GM12878 (cell line): ENCODE results near the gene DEFB131B. TPM values are rescaled to one million over a fixed set of nuclear protein-coding genes. Genes with fewer than 3 reads are reported as not detected.

Experiments used
- ATAC-seq: fragments of 200-7000 bp; cut with Tn5 transposase; 3 replicates; pipeline ENCODE4 v1.9.1; 2020; ENCODE audit warnings: mild to moderate bottlenecking, moderate library complexity
- BruUV-seq: library from RNA; stranded (reverse); fragments of 400-500 nt; replicated peaks from 2 replicates; lab custom pipeline; 2021; lab: Mats Ljungman, UMichigan
- CTCF ChIA-PET: fragments of 300-600 bp; sonication (Branson Sonifier 250); formaldehyde crosslinking; extraction: SDS; loops from one replicate; lab custom pipeline; 2021; ENCODE audit warnings: inconsistent platforms; lab: Yijun Ruan, JAX
- POLR2A ChIA-PET: fragments of 350-600 bp; formaldehyde crosslinking; extraction: SDS; loops from one replicate; lab custom pipeline; 2021; ENCODE audit warnings: inconsistent platforms; lab: Charles Lee
- RAD21 ChIA-PET: fragments of 300-600 bp; sonication (Branson Sonifier 250); formaldehyde crosslinking; loops from one replicate; lab custom pipeline; 2023; ENCODE audit warnings: antibody characterized with exemption; ENCODE audit not compliant: unreplicated experiment; lab: Charles Lee
- SMC1A ChIA-PET: fragments of 300-600 bp; sonication (Branson Sonifier 250); formaldehyde crosslinking; loops from one replicate; lab custom pipeline; 2023; ENCODE audit not compliant: unreplicated experiment, uncharacterized antibody; lab: Charles Lee
- DNase-seq: peaks from one replicate; pipeline ENCODE4 v3.0.0-alpha.2; 2011; ENCODE audit warnings: low read depth, low spot score
- FAIRE-seq: peaks from 3 replicates; lab custom pipeline; 2011; peaks lifted over from hg19 to GRCh38; lab: Jason Lieb, UNC
- H2AFZ ChIP-seq: 2 replicates; pipeline ENCODE4 v1.6.0; 2011; ENCODE audit warnings: low read depth, low read length, control low read depth; ENCODE audit not compliant: control insufficient read depth
- H3K27ac ChIP-seq: 2 replicates; pipeline ENCODE4 v1.5.1; 2011; ENCODE audit warnings: control low read depth; ENCODE audit not compliant: control insufficient read depth, insufficient read depth
- H3K27me3 ChIP-seq, 2 experiments: replicated peaks in 1 of 2; 2 replicates each; pipeline versions ENCODE4 v1.6.0 to v1.6.1; 2011; ENCODE audit warnings: low read length in 1 of 2; ENCODE audit not compliant: control insufficient read depth in 2 of 2, insufficient read depth in 2 of 2
- H3K36me3 ChIP-seq, 2 experiments: 2 replicates each; pipeline ENCODE4 v1.5.1; 2011; ENCODE audit warnings: low read length in 1 of 2; ENCODE audit not compliant: control insufficient read depth in 2 of 2, insufficient read depth in 2 of 2
- H3K4me1 ChIP-seq: 2 replicates; pipeline ENCODE4 v1.6.1; 2011; ENCODE audit warnings: mild to moderate bottlenecking, low read length, moderate library complexity, mixed read lengths; ENCODE audit not compliant: control insufficient read depth, insufficient read depth
- H3K4me2 ChIP-seq: 2 replicates; pipeline ENCODE4 v1.6.0; 2011; ENCODE audit warnings: control low read depth; ENCODE audit not compliant: control insufficient read depth, insufficient read depth
- H3K4me3 ChIP-seq: fragments of 200-600 bp; sonication (generic); 2 replicates; pipeline ENCODE4 v1.5.1; 2016
- H3K79me2 ChIP-seq: 2 replicates; pipeline ENCODE4 v1.6.0; 2011; ENCODE audit warnings: low read length; ENCODE audit not compliant: control insufficient read depth, insufficient read depth
- H3K9ac ChIP-seq: 2 replicates; pipeline ENCODE4 v1.8.0; 2011; ENCODE audit warnings: low read length, control low read depth, mixed read lengths; ENCODE audit not compliant: control insufficient read depth, insufficient read depth
- H3K9me3 ChIP-seq: replicated peaks from 3 replicates; pipeline ENCODE4 v1.5.1; 2011; ENCODE audit warnings: mild to moderate bottlenecking, low read length; ENCODE audit not compliant: control insufficient read depth, insufficient read depth
- H4K20me1 ChIP-seq: 2 replicates; pipeline ENCODE4 v1.6.0; 2011; ENCODE audit not compliant: control insufficient read depth, insufficient read depth
- BACH1 ChIP-seq: fragments of 450-650 bp; IDR thresholded peaks from 2 replicates; pipeline ENCODE4 v1.6.1; 2017; ENCODE audit warnings: mild to moderate bottlenecking, borderline replicate concordance
- DPF2 ChIP-seq: fragments of 450-650 bp; IDR thresholded peaks from 2 replicates; pipeline ENCODE4 v1.6.1; 2017; ENCODE audit warnings: mild to moderate bottlenecking
- ESRRA ChIP-seq: IDR thresholded peaks from 2 replicates; pipeline ENCODE4 v1.6.1; 2012; ENCODE audit warnings: mild to moderate bottlenecking, low read length, improper control_type of control experiment
- FOS ChIP-seq: IDR thresholded peaks from 3 replicates; pipeline ENCODE4 v1.6.1; 2011; ENCODE audit warnings: borderline replicate concordance; ENCODE audit not compliant: insufficient read length; ENCODE audit errors: extremely low read depth
- FOXK2 ChIP-seq: fragments of 450-650 bp; IDR thresholded peaks from 2 replicates; pipeline ENCODE4 v1.6.1; 2017; ENCODE audit warnings: mild to moderate bottlenecking, moderate library complexity
- HDGF ChIP-seq: fragments of 450-650 bp; IDR thresholded peaks from 2 replicates; pipeline ENCODE4 v1.6.1; 2016; ENCODE audit warnings: antibody characterized with exemption
- IKZF1 ChIP-seq: fragments of 450-650 bp; conservative IDR thresholded peaks from 2 replicates; pipeline ENCODE4 v1.6.1; 2017; ENCODE audit warnings: antibody characterized with exemption, mild to moderate bottlenecking
- IKZF2 ChIP-seq, 2 experiments: fragments of 450-650 bp; IDR thresholded peaks; 2 replicates each; pipeline ENCODE4 v1.6.1; 2017; ENCODE audit warnings: mild to moderate bottlenecking in 2 of 2, moderate library complexity in 2 of 2
- SMARCA5 ChIP-seq: fragments of 450-650 bp; IDR thresholded peaks from 2 replicates; pipeline ENCODE4 v1.6.1; 2017; ENCODE audit warnings: mild to moderate bottlenecking
- SUZ12 ChIP-seq: fragments of 200-600 bp; sonication (generic); IDR thresholded peaks from one replicate; pipeline ENCODE4 v1.6.1; 2018; ENCODE audit warnings: antibody characterized with exemption, mild to moderate bottlenecking; ENCODE audit not compliant: unreplicated experiment
- TARDBP ChIP-seq: IDR thresholded peaks from 2 replicates; pipeline ENCODE4 v1.6.1; 2016; ENCODE audit warnings: borderline replicate concordance
- WGBS: methylation state at CpG from one replicate; pipeline ENCODE4 v1.1.6; 2016; ENCODE audit warnings: low lambda C conversion rate; ENCODE audit not compliant: insufficient replicate concordance, insufficient coverage; ENCODE audit errors: missing lambda C conversion rate; 5-methylcytosine and 5-hydroxymethylcytosine counted together
- in situ Hi-C: fragments of 300-500 bp; cut with MboI; formaldehyde crosslinking; loops from 9 replicates; pipeline ENCODE4 v1.14.3; 2018; ENCODE audit warnings: mixed read lengths
- intact Hi-C: fragments of 100-400 bp; cut with micrococcal nuclease; formaldehyde crosslinking; loops from one replicate; pipeline ENCODE4 v1.14.2; 2022; ENCODE audit not compliant: unreplicated experiment
- polyA plus RNA-seq, 11 experiments: library from polyadenylated mRNA; depleted of rRNA in 4 of 11; unstranded in 6 of 11; stranded (reverse) in 5 of 11; fragments of >200 nt; fragmentation: Nextera tagmentation in 4 of 11; fragmentation: Illumina TruSeq in 1 of 11; extraction: Ambion mirVana in 4 of 11; extraction: Trizol in 1 of 11; gene quantifications; 1 replicate in 1 of 11; 2 replicates in 10 of 11; pipeline versions ENCODE4 v1.2.1 to v1.2.3, GENCODE V29; 2011 to 2016; ENCODE audit warnings: inconsistent platforms in 2 of 11, missing spikeins in 2 of 11, low read depth in 1 of 11
- total RNA-seq, 4 experiments: library from RNA; depleted of rRNA in 3 of 4; stranded (reverse); fragments of >200 nt in 3 of 4; fragmentation: Illumina TruSeq in 1 of 4; extraction: Trizol in 1 of 4; gene quantifications; 2 replicates each; pipeline versions ENCODE4 v1.2.1 to v1.2.3, GENCODE V29; 2013 to 2021
- TF ChIP-seq, protein P1 (sequence below): fragments of 450-650 bp; IDR thresholded peaks from 2 replicates; pipeline ENCODE4 v1.6.1; 2017; ENCODE audit warnings: mild to moderate bottlenecking, moderate library complexity
- TF ChIP-seq, protein P2 (sequence below), 3 experiments: IDR thresholded peaks in 2 of 3; conservative IDR thresholded peaks in 1 of 3; 2 replicates each; pipeline ENCODE4 v1.5.1; 2011; ENCODE audit warnings: low read depth in 3 of 3, low read length in 3 of 3, mild to moderate bottlenecking in 3 of 3, control low read depth in 2 of 3, moderate library complexity in 2 of 3, inconsistent platforms in 1 of 3, mixed read lengths in 1 of 3; ENCODE audit not compliant: control insufficient read depth in 2 of 3, insufficient read depth in 1 of 3; ENCODE audit errors: extremely low read depth in 1 of 3

DEFB131B gene
- total and polyA plus RNA-seq, 10 of the 15 experiments (the other 5 are each of a cell fraction or from before 2014, with no cell fraction given), result not detected

DNA sequence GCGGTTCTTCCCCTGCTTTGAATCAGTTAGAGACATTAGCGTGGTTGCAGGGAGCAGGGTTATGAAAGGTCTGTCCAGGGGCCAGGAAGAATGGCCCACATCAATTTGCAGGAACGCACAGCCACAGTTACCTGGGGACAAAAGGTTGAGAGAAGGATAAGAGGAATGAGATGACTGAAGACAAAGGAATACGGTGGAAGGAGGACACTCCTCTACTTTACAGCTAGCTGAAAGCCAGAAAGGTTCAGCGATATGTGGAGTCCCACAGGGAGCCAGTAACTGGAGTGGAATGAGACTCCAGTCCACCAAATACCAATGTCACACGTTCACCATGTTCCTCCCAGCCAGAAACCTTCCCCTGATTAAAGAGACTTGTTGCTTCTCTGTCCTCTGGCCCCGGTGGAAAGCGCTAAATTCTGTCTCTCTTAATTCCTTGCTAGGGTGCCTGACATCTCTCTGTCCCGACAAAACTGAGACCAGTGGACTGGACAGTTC lies 39.4 kb downstream of the DEFB131B start:
- CTCF ChIA-PET, result no interaction called here
- H3K36me3 ChIP-seq, result peaks cover 0 to 12% of the 10 kb centered on the region in 2 experiments; a peak in 1 of 4 replicates
- H3K9ac ChIP-seq, result no peak overlapping the region
- RAD21 ChIA-PET, result no interaction called here
- H3K4me1 ChIP-seq, result no peaks in the 10 kb centered on the region
- intact Hi-C loops, result no loop called here
- H4K20me1 ChIP-seq, result no peaks in the 10 kb centered on the region
- no peak for FAIRE-seq
- 93% methylated on average over 9 of the region's 9 CpGs for WGBS
- no peak overlapping the region for H3K27ac ChIP-seq
- no peaks in the 10 kb centered on the region for H3K27me3 ChIP-seq
- H2AFZ ChIP-seq, result no peak overlapping the region
- SMC1A ChIA-PET, result no interaction called here
- no peaks in the 10 kb centered on the region for H3K9me3 ChIP-seq
- H3K79me2 ChIP-seq, result no peaks in the 10 kb centered on the region
- H3K4me2 ChIP-seq, result no peak overlapping the region
- in situ Hi-C loops, result no loop called here
- H3K4me3 ChIP-seq, result no peak overlapping the region
- POLR2A ChIA-PET, result no interaction called here
- no peak for ATAC-seq
- no peak for TF ChIP-seq IKZF2 (IDR thresholded peaks at IDR 0.05)
- no peak for TF ChIP-seq ESRRA
- no peak for TF ChIP-seq FOS
- TF ChIP-seq, protein P1, sequence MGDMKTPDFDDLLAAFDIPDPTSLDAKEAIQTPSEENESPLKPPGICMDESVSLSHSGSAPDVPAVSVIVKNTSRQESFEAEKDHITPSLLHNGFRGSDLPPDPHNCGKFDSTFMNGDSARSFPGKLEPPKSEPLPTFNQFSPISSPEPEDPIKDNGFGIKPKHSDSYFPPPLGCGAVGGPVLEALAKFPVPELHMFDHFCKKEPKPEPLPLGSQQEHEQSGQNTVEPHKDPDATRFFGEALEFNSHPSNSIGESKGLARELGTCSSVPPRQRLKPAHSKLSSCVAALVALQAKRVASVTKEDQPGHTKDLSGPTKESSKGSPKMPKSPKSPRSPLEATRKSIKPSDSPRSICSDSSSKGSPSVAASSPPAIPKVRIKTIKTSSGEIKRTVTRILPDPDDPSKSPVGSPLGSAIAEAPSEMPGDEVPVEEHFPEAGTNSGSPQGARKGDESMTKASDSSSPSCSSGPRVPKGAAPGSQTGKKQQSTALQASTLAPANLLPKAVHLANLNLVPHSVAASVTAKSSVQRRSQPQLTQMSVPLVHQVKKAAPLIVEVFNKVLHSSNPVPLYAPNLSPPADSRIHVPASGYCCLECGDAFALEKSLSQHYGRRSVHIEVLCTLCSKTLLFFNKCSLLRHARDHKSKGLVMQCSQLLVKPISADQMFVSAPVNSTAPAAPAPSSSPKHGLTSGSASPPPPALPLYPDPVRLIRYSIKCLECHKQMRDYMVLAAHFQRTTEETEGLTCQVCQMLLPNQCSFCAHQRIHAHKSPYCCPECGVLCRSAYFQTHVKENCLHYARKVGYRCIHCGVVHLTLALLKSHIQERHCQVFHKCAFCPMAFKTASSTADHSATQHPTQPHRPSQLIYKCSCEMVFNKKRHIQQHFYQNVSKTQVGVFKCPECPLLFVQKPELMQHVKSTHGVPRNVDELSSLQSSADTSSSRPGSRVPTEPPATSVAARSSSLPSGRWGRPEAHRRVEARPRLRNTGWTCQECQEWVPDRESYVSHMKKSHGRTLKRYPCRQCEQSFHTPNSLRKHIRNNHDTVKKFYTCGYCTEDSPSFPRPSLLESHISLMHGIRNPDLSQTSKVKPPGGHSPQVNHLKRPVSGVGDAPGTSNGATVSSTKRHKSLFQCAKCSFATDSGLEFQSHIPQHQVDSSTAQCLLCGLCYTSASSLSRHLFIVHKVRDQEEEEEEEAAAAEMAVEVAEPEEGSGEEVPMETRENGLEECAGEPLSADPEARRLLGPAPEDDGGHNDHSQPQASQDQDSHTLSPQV, result no peak
- TF ChIP-seq SUZ12, result no peak
- no peak for TF ChIP-seq DPF2
- no peak for TF ChIP-seq BACH1
- TF ChIP-seq TARDBP, result no peak
- no peak for TF ChIP-seq HDGF
- no peak for TF ChIP-seq IKZF1
- TF ChIP-seq, protein P2, sequence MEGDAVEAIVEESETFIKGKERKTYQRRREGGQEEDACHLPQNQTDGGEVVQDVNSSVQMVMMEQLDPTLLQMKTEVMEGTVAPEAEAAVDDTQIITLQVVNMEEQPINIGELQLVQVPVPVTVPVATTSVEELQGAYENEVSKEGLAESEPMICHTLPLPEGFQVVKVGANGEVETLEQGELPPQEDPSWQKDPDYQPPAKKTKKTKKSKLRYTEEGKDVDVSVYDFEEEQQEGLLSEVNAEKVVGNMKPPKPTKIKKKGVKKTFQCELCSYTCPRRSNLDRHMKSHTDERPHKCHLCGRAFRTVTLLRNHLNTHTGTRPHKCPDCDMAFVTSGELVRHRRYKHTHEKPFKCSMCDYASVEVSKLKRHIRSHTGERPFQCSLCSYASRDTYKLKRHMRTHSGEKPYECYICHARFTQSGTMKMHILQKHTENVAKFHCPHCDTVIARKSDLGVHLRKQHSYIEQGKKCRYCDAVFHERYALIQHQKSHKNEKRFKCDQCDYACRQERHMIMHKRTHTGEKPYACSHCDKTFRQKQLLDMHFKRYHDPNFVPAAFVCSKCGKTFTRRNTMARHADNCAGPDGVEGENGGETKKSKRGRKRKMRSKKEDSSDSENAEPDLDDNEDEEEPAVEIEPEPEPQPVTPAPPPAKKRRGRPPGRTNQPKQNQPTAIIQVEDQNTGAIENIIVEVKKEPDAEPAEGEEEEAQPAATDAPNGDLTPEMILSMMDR (IDR thresholded peaks at IDR 0.05 in 2 of 3, conservative IDR thresholded peaks at IDR 0.05 in 1 of 3; ENCODE audit: control insufficient read depth in 2 of 3, extremely low read depth in 1 of 3, insufficient read depth in 1 of 3, low read depth in 3 of 3, low read length in 3 of 3), result no peak
- TF ChIP-seq FOXK2, result no peak
- no peak for TF ChIP-seq SMARCA5
- no peak for DNase-seq
- BruUV-seq, result no TSS peak
